Measurements from ENCODE around the gene LINGO3. TPM values are rescaled to one million over a fixed set of nuclear protein-coding genes. Genes with fewer than 3 reads are reported as not detected.

LINGO3 gene
- total RNA-seq, 2 donors from 2014 or later, result 0.58 TPM; not detected in 1

- Histone ChIP-seq H3K9me3 (no peaks in the 10 kb centered on the region), H3K36me3 (no peaks in the 10 kb centered on the region), H3K9ac (ENCODE audit: low read depth in 2 of 2, low read length in 2 of 2) (peak overlapping the region in 1 of 2 donors; percentile 19), H3K27ac (no peak overlapping the region), H3K4me3 (no peak overlapping the region), H3K27me3 (no peaks in the 10 kb centered on the region), H3K4me1 (no peaks in the 10 kb centered on the region)
- TF ChIP-seq CTCF (IDR thresholded peaks at IDR 0.05), result no peak
- intact Hi-C loops (cut with DNase I), result no loop called here
- DNase-seq, result peak; percentile 86
These were observed 38.1 kb upstream of the LINGO3 start for GRCh38 chr19:2345794-2346663.

GRCh38 chr19:2345076-2345475 lies 37.1 kb upstream of the LINGO3 start:
- H3K9ac ChIP-seq (ENCODE audit: low read depth in 2 of 2, low read length in 2 of 2), result no peak overlapping the region
- TF ChIP-seq CTCF (IDR thresholded peaks at IDR 0.05), result no peak
- DNase-seq, result no peak
- no peaks in the 10 kb centered on the region for H3K4me1 ChIP-seq
- no peaks in the 10 kb centered on the region for H3K9me3 ChIP-seq
- no peak overlapping the region for H3K4me3 ChIP-seq
- H3K27ac ChIP-seq, result no peak overlapping the region
- H3K36me3 ChIP-seq, result no peaks in the 10 kb centered on the region
- intact Hi-C loops (cut with DNase I), result no loop called here
- no peaks in the 10 kb centered on the region for H3K27me3 ChIP-seq

DNA sequence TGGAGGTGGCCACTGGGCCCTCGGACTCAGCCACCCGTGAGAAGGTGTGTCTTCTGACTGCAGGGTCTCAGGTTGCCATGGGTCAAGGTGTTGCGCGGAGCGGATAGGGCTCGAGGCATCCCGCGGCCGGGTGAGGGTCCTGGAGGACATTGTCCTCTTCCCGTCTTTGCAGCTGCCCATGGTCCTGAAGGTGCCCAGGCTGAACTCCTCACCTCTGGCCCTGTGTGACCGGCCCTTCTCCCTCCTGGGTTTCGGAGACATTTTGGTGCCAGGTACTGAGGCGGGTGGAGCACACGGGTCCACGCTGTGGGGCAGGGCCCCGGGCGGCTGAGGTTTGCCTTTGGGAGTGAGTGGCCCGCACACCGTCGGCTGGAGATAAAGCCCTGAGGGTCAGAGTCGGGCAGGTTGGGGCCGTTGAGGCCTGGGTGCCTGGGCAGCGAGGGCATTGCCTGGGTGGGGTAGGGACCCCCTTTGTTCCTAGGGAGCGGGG lies 36.5 kb upstream of the LINGO3 start:
- Histone ChIP-seq H3K36me3 (no peaks in the 10 kb centered on the region), H3K27ac (no peak overlapping the region), H3K27me3 (no peaks in the 10 kb centered on the region), H3K4me1 (no peaks in the 10 kb centered on the region), H3K4me3 (no peak overlapping the region), H3K9ac (ENCODE audit: low read depth in 2 of 2, low read length in 2 of 2) (no peak overlapping the region), H3K9me3 (no peaks in the 10 kb centered on the region)
- TF ChIP-seq CTCF (IDR thresholded peaks at IDR 0.05), result no peak
- DNase-seq, result no peak
- intact Hi-C loops (cut with DNase I), result no loop called here

DNA sequence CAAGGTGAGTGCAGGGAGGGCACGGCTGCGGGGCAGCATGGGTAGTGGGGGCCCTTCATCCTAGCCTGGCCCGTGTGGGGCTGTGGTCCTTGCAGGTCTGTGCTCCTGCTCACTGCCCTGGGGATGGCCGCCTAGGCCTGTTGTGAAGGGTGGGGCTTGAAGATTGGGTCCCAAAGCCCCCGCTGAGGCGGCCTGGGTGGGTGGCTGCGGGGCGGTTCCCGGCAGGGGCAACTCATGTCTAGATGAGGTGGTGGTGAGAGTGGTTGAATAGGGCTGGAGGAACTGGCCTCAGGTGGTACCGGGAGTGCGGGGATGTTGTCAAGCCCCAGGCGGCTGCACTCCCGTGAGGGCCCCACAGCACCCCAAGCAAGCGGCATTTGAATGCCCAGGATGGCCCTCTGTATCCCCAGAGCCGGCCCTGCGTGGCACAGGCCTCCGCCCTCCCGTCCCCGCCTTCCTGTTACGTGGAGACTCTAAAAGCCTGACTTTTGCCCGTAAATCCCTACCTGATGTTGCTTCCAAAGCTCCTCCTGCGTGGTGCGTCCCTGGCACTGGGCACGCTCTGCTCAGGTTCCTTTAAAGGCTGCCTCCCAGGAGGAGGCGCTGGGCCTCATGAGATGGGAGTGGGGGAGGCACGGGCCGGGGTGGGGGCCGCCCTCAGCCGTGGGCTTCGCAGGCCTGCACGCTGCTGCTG lies 35.5 kb upstream of the LINGO3 start:
- TF ChIP-seq CTCF (IDR thresholded peaks at IDR 0.05), result no peak
- Histone ChIP-seq H3K27me3 (no peaks in the 10 kb centered on the region), H3K9me3 (no peaks in the 10 kb centered on the region), H3K4me3 (no peak overlapping the region), H3K27ac (no peak overlapping the region), H3K36me3 (no peaks in the 10 kb centered on the region), H3K4me1 (no peaks in the 10 kb centered on the region), H3K9ac (ENCODE audit: low read depth in 2 of 2, low read length in 2 of 2) (no peak overlapping the region)
- intact Hi-C loops (cut with DNase I), result no loop called here
- DNase-seq, result no peak

- DNase-seq, result no peak
- Histone ChIP-seq H3K36me3 (no peaks in the 10 kb centered on the region), H3K4me3 (no peak overlapping the region), H3K27me3 (no peaks in the 10 kb centered on the region), H3K27ac (no peak overlapping the region), H3K9me3 (no peaks in the 10 kb centered on the region), H3K9ac (ENCODE audit: low read depth in 2 of 2, low read length in 2 of 2) (no peak overlapping the region), H3K4me1 (no peaks in the 10 kb centered on the region)
- no peak for TF ChIP-seq CTCF (IDR thresholded peaks at IDR 0.05)
- intact Hi-C loops (cut with DNase I), result no loop called here
These were observed 34.8 kb upstream of the LINGO3 start for GRCh38 chr19:2342656-2343288.

Measured in colonic mucosa (tissue), 4 donors.